HEK293 (cell line): ENCODE measurements around the gene UNC5CL.

ENCODE experiments used
- CTCF ChIA-PET: fragments of 350-600 bp; formaldehyde crosslinking; extraction: SDS; loops from one replicate; lab custom pipeline; 2021; ENCODE audit warnings: antibody characterized with exemption; lab: Yijun Ruan, JAX
- POLR2A ChIA-PET: fragments of 300-600 bp; formaldehyde crosslinking; extraction: SDS; loops from one replicate; lab custom pipeline; 2020; ENCODE audit warnings: antibody characterized with exemption, inconsistent platforms; lab: Yijun Ruan, JAX
- H3K27ac ChIP-seq: fragments of 200-500 bp; sonication (Bioruptor generic); 2 replicates; pipeline ENCODE4 v1.5.1; 2014; ENCODE audit warnings: low read depth, low read length, control low read depth, inconsistent platforms; ENCODE audit errors: extremely low read depth
- H3K36me3 ChIP-seq, 2 experiments: fragments of 200-500 bp in 1 of 2; sonication (Bioruptor generic) in 1 of 2; 1 replicate in 1 of 2; 2 replicates in 1 of 2; pipeline ENCODE4 v1.5.1; 2014 to 2017; ENCODE audit warnings: inconsistent platforms in 2 of 2, low read length in 2 of 2; ENCODE audit not compliant: control insufficient read depth in 2 of 2, insufficient read depth in 1 of 2
- H3K4me1 ChIP-seq: fragments of 200-500 bp; sonication (Bioruptor generic); 2 replicates; pipeline ENCODE4 v1.5.1; 2014; ENCODE audit warnings: mild to moderate bottlenecking, low read length, inconsistent platforms; ENCODE audit not compliant: control insufficient read depth, insufficient read depth
- H3K4me3 ChIP-seq: 2 replicates; pipeline ENCODE4 v1.5.1; 2011; ENCODE audit warnings: low read depth, mild to moderate bottlenecking, control low read depth, low read length, moderate library complexity
- H3K9me3 ChIP-seq: fragments of 200-500 bp; sonication (Bioruptor generic); 2 replicates; pipeline ENCODE4 v1.5.1; 2014; ENCODE audit warnings: low read depth, low read length, inconsistent platforms; ENCODE audit not compliant: control insufficient read depth, insufficient read depth
- KLF7 ChIP-seq: fragments of 450-650 bp; formaldehyde crosslinking; IDR thresholded peaks from 2 replicates; pipeline ENCODE4 v1.5.1; 2016; ENCODE audit warnings: missing biosample characterization, missing genetic modification characterization, borderline replicate concordance
- KLF9 ChIP-seq: fragments of 450-650 bp; formaldehyde crosslinking; IDR thresholded peaks from 2 replicates; pipeline ENCODE4 v1.5.1; 2016; ENCODE audit warnings: missing biosample characterization, missing genetic modification characterization, low read depth
- REPIN1 ChIP-seq: fragments of 450-650 bp; formaldehyde crosslinking; IDR thresholded peaks from 2 replicates; pipeline ENCODE4 v1.5.1; 2017; ENCODE audit warnings: missing biosample characterization, missing genetic modification characterization, low read depth
- SCRT2 ChIP-seq: fragments of 450-650 bp; formaldehyde crosslinking; IDR thresholded peaks from 2 replicates; pipeline ENCODE4 v1.5.1; 2016; ENCODE audit warnings: missing biosample characterization, missing genetic modification characterization
- TCF7L2 ChIP-seq: IDR thresholded peaks from 2 replicates; pipeline ENCODE4 v1.6.1; 2011; ENCODE audit warnings: low read depth, mild to moderate bottlenecking, inconsistent platforms, low read length, moderate library complexity, borderline replicate concordance
- ZBTB48 ChIP-seq: fragments of 450-650 bp; formaldehyde crosslinking; IDR thresholded peaks from 2 replicates; pipeline ENCODE4 v1.5.1; 2016; ENCODE audit warnings: missing biosample characterization, missing genetic modification characterization
- ZFP3 ChIP-seq: fragments of 450-650 bp; formaldehyde crosslinking; IDR thresholded peaks from 2 replicates; pipeline ENCODE4 v1.5.1; 2016; ENCODE audit warnings: low read depth, missing biosample characterization, missing genetic modification characterization
- ZNF23 ChIP-seq: fragments of 450-650 bp; formaldehyde crosslinking; IDR thresholded peaks from 2 replicates; pipeline ENCODE4 v1.5.1; 2016; ENCODE audit warnings: missing biosample characterization, missing genetic modification characterization, borderline replicate concordance
- ZNF24 ChIP-seq: fragments of 450-650 bp; formaldehyde crosslinking; IDR thresholded peaks from 2 replicates; pipeline ENCODE4 v1.5.1; 2016; ENCODE audit warnings: missing biosample characterization, missing genetic modification characterization
- ZNF558 ChIP-seq: fragments of 450-650 bp; formaldehyde crosslinking; IDR thresholded peaks from 2 replicates; pipeline ENCODE4 v1.5.1; 2016; ENCODE audit warnings: missing biosample characterization, missing genetic modification characterization
- ZNF560 ChIP-seq: fragments of 450-650 bp; formaldehyde crosslinking; IDR thresholded peaks from 2 replicates; pipeline ENCODE4 v1.5.1; 2017; ENCODE audit warnings: missing biosample characterization, missing genetic modification characterization, borderline replicate concordance
- ZNF561 ChIP-seq: fragments of 450-650 bp; IDR thresholded peaks from 2 replicates; pipeline ENCODE4 v1.5.1; 2018; ENCODE audit warnings: missing biosample characterization, missing genetic modification characterization, borderline replicate concordance
- ZNF654 ChIP-seq: fragments of 450-650 bp; formaldehyde crosslinking; IDR thresholded peaks from 2 replicates; pipeline ENCODE4 v1.5.1; 2016; ENCODE audit warnings: low read depth, missing biosample characterization, missing genetic modification characterization
- ZNF677 ChIP-seq: fragments of 450-650 bp; IDR thresholded peaks from 2 replicates; pipeline ENCODE4 v1.5.0; 2018; ENCODE audit warnings: missing biosample characterization, mild to moderate bottlenecking, missing genetic modification characterization, moderate library complexity
- ZNF785 ChIP-seq: fragments of 450-650 bp; formaldehyde crosslinking; IDR thresholded peaks from 2 replicates; pipeline ENCODE4 v1.5.1; 2016; ENCODE audit warnings: missing biosample characterization, missing genetic modification characterization
- ZNF791 ChIP-seq: fragments of 450-650 bp; formaldehyde crosslinking; IDR thresholded peaks from 2 replicates; pipeline ENCODE4 v1.5.1; 2016; ENCODE audit warnings: missing biosample characterization, missing genetic modification characterization
- ZNF843 ChIP-seq: fragments of 450-650 bp; formaldehyde crosslinking; IDR thresholded peaks from 2 replicates; pipeline ENCODE4 v1.5.1; 2016; ENCODE audit warnings: missing biosample characterization, missing genetic modification characterization
- ZSCAN30 ChIP-seq: fragments of 450-650 bp; IDR thresholded peaks from 2 replicates; pipeline ENCODE4 v1.5.1; 2018; ENCODE audit warnings: missing biosample characterization, mild to moderate bottlenecking, missing genetic modification characterization, moderate library complexity
- TF ChIP-seq, protein P1 (sequence below): fragments of 450-650 bp; formaldehyde crosslinking; IDR thresholded peaks from 2 replicates; pipeline ENCODE4 v1.5.1; 2017; ENCODE audit warnings: missing biosample characterization, missing genetic modification characterization
- TF ChIP-seq, protein P2 (sequence below): fragments of 450-650 bp; formaldehyde crosslinking; IDR thresholded peaks from 2 replicates; pipeline ENCODE4 v1.5.1; 2016; ENCODE audit warnings: missing biosample characterization, missing genetic modification characterization
- TF ChIP-seq, protein P3 (sequence below): IDR thresholded peaks from 2 replicates; pipeline ENCODE4 v1.6.1; 2011; ENCODE audit warnings: mild to moderate bottlenecking, low read depth, low read length, borderline replicate concordance
- TF ChIP-seq, protein P4 (sequence below): fragments of 450-650 bp; formaldehyde crosslinking; IDR thresholded peaks from 2 replicates; pipeline ENCODE4 v1.5.1; 2016; ENCODE audit warnings: missing biosample characterization, missing genetic modification characterization, borderline replicate concordance
- TF ChIP-seq, protein P5 (sequence below): fragments of 450-650 bp; formaldehyde crosslinking; conservative IDR thresholded peaks from 2 replicates; pipeline ENCODE4 v1.5.1; 2016; ENCODE audit warnings: low read depth, missing biosample characterization, missing genetic modification characterization

Gene UNC5CL

DNA sequence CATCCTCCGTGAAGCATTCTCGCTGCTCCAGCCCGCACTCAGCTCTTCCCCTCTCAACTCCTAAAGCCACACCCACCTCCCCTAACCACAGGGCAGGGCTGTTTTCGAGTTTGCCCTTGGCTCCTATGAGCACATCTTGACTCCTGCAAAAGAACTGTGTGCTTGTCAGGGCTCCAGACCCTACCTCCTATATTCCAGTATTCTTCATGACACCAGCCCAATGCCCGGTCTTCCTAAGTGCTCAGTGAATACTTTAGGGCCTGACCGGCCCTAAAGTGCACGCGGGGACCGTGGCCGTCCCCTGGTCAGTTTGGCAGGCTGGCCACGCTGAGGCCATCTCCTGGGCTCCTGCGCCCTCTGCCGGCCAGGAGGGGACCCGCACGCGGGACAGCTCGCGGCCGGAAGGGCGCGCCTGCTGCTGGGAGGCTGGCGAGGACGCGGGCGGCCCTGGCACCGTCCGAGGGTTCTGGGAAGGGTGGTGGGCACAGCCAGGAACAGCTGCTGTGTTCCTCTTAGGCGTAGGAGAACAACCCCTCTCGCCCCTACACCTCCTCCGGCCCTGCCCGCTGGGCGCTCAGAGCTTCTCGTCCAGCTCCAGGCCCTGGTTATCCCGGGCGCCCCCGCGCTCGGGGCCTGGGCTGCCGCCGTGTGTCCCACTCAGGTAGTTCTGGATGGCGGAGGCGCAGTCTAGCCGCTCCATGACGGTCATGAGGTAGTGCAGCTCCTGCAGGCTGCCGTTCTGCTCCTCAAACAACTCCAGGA, 11.0 kb downstream of the UNC5CL start (continued):
- TF ChIP-seq, protein P1, sequence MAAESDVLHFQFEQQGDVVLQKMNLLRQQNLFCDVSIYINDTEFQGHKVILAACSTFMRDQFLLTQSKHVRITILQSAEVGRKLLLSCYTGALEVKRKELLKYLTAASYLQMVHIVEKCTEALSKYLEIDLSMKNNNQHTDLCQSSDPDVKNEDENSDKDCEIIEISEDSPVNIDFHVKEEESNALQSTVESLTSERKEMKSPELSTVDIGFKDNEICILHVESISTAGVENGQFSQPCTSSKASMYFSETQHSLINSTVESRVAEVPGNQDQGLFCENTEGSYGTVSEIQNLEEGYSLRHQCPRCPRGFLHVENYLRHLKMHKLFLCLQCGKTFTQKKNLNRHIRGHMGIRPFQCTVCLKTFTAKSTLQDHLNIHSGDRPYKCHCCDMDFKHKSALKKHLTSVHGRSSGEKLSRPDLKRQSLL (tag by site-specific recombination) = no peak
- TF ChIP-seq, protein P2, sequence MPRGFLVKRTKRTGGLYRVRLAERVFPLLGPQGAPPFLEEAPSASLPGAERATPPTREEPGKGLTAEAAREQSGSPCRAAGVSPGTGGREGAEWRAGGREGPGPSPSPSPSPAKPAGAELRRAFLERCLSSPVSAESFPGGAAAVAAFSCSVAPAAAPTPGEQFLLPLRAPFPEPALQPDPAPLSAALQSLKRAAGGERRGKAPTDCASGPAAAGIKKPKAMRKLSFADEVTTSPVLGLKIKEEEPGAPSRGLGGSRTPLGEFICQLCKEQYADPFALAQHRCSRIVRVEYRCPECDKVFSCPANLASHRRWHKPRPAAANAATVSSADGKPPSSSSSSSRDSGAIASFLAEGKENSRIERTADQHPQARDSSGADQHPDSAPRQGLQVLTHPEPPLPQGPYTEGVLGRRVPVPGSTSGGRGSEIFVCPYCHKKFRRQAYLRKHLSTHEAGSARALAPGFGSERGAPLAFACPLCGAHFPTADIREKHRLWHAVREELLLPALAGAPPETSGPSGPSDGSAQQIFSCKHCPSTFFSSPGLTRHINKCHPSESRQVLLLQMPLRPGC (tag by site-specific recombination) = no peak
- no peak for TF ChIP-seq ZFP3
- peak; percentile 75 for TF ChIP-seq ZSCAN30 (tag by site-specific recombination)
- 0 out of 2 replicates have a peak, but pooled peaks have one; percentile 13 for TF ChIP-seq SCRT2
- peak; percentile 95 for TF ChIP-seq ZBTB48 (tag by site-specific recombination)
- TF ChIP-seq REPIN1 (tag by site-specific recombination) = no peak; the same call in 1 of the 2 replicates
- TF ChIP-seq, protein P3, sequence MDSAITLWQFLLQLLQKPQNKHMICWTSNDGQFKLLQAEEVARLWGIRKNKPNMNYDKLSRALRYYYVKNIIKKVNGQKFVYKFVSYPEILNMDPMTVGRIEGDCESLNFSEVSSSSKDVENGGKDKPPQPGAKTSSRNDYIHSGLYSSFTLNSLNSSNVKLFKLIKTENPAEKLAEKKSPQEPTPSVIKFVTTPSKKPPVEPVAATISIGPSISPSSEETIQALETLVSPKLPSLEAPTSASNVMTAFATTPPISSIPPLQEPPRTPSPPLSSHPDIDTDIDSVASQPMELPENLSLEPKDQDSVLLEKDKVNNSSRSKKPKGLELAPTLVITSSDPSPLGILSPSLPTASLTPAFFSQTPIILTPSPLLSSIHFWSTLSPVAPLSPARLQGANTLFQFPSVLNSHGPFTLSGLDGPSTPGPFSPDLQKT = no peak
- TF ChIP-seq ZNF654 (tag by site-specific recombination) = peak; percentile 62
- TF ChIP-seq ZNF23 (tag by site-specific recombination) = no peak
- TF ChIP-seq ZNF558 (tag by site-specific recombination) = no peak
- no peak for TF ChIP-seq ZNF24 (tag by site-specific recombination)
- peak; percentile 91 for TF ChIP-seq KLF9 (tag by site-specific recombination)
- TF ChIP-seq ZNF561 (tag by site-specific recombination) = peak; percentile 70; the same call in 1 of the 2 replicates
- TF ChIP-seq, protein P4, sequence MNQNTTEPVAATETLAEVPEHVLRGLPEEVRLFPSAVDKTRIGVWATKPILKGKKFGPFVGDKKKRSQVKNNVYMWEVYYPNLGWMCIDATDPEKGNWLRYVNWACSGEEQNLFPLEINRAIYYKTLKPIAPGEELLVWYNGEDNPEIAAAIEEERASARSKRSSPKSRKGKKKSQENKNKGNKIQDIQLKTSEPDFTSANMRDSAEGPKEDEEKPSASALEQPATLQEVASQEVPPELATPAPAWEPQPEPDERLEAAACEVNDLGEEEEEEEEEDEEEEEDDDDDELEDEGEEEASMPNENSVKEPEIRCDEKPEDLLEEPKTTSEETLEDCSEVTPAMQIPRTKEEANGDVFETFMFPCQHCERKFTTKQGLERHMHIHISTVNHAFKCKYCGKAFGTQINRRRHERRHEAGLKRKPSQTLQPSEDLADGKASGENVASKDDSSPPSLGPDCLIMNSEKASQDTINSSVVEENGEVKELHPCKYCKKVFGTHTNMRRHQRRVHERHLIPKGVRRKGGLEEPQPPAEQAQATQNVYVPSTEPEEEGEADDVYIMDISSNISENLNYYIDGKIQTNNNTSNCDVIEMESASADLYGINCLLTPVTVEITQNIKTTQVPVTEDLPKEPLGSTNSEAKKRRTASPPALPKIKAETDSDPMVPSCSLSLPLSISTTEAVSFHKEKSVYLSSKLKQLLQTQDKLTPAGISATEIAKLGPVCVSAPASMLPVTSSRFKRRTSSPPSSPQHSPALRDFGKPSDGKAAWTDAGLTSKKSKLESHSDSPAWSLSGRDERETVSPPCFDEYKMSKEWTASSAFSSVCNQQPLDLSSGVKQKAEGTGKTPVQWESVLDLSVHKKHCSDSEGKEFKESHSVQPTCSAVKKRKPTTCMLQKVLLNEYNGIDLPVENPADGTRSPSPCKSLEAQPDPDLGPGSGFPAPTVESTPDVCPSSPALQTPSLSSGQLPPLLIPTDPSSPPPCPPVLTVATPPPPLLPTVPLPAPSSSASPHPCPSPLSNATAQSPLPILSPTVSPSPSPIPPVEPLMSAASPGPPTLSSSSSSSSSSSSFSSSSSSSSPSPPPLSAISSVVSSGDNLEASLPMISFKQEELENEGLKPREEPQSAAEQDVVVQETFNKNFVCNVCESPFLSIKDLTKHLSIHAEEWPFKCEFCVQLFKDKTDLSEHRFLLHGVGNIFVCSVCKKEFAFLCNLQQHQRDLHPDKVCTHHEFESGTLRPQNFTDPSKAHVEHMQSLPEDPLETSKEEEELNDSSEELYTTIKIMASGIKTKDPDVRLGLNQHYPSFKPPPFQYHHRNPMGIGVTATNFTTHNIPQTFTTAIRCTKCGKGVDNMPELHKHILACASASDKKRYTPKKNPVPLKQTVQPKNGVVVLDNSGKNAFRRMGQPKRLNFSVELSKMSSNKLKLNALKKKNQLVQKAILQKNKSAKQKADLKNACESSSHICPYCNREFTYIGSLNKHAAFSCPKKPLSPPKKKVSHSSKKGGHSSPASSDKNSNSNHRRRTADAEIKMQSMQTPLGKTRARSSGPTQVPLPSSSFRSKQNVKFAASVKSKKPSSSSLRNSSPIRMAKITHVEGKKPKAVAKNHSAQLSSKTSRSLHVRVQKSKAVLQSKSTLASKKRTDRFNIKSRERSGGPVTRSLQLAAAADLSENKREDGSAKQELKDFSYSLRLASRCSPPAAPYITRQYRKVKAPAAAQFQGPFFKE = no peak
- TF ChIP-seq ZNF791 = no peak

DNA sequence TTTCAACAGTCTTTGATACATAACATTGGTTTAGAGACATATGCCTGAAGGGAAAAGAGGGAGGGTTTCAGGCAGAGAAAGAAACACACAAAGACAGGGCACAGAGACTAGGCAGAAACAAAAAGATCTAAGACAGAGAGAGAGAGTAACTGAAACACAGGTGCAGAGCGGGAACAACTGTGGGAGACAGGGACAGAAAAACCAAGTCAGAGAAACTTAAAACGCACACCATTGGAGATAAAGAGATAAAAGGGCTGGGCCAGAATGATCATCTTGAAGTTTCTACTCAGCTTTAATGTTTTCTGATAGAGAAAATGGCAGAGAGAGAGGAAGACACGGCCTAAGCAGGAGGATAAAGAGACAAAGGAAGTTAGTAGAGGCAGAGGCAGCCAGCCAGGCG, 11.8 kb downstream of the UNC5CL start:
- no peak overlapping the region for H3K27ac ChIP-seq
- TF ChIP-seq ZNF843 (tag by site-specific recombination) (no peak), KLF9 (tag by site-specific recombination) (no peak), ZNF560 (tag by site-specific recombination) (no peak), ZNF785 (no peak), KLF7 (no peak), TCF7L2 (no peak), ZNF677 (no peak)
- TF ChIP-seq, protein P5, sequence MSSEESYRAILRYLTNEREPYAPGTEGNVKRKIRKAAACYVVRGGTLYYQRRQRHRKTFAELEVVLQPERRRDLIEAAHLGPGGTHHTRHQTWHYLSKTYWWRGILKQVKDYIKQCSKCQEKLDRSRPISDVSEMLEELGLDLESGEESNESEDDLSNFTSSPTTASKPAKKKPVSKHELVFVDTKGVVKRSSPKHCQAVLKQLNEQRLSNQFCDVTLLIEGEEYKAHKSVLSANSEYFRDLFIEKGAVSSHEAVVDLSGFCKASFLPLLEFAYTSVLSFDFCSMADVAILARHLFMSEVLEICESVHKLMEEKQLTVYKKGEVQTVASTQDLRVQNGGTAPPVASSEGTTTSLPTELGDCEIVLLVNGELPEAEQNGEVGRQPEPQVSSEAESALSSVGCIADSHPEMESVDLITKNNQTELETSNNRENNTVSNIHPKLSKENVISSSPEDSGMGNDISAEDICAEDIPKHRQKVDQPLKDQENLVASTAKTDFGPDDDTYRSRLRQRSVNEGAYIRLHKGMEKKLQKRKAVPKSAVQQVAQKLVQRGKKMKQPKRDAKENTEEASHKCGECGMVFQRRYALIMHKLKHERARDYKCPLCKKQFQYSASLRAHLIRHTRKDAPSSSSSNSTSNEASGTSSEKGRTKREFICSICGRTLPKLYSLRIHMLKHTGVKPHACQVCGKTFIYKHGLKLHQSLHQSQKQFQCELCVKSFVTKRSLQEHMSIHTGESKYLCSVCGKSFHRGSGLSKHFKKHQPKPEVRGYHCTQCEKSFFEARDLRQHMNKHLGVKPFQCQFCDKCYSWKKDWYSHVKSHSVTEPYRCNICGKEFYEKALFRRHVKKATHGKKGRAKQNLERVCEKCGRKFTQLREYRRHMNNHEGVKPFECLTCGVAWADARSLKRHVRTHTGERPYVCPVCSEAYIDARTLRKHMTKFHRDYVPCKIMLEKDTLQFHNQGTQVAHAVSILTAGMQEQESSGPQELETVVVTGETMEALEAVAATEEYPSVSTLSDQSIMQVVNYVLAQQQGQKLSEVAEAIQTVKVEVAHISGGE = no peak

More for the DNA sequence above, 11.8 kb downstream of the UNC5CL start:
- peaks cover 10% of the 10 kb centered on the region for H3K4me1 ChIP-seq
- no peaks in the 10 kb centered on the region for H3K9me3 ChIP-seq
- POLR2A ChIA-PET = interaction anchor here (0.9 to 1.3 kb wide), 3 partner anchors 15 to 182 kb away, joined by 3 to 4 read pairs (median 3); partner anchors contain the start of gene TSPO2
- no peaks in the 10 kb centered on the region for H3K36me3 ChIP-seq
- CTCF ChIA-PET = interaction anchor here (0.5 to 11.0 kb wide), 46 partner anchors 8 to 1602 kb away, joined by 3 to 146 read pairs (median 4); partner anchors contain the start of genes LRFN2, TSPO2 and UNC5CL
- peak overlapping the region; percentile 41 for H3K4me3 ChIP-seq
